Spleen (tissue), 7 donors: Measurements from ENCODE around the gene FTL.

Experiments used
- POLR2AphosphoS5 ChIP-seq, 3 donors: sonication (generic); formaldehyde crosslinking; IDR thresholded peaks; one replicate each; pipeline ENCODE4 v1.5.1; 2017; ENCODE audit warnings: antibody characterized with exemption in 3 of 3
- TF ChIP-seq, protein P1 (sequence below), 11 experiments: fragments of 200-600 bp in 7 of 11; fragments of 450-650 bp in 4 of 11; sonication (generic) in 4 of 11; IDR thresholded peaks in 8 of 11; conservative IDR thresholded peaks in 3 of 11; 1 replicate in 7 of 11; 2 replicates in 4 of 11; pipeline versions ENCODE4 v1.4.0 to v1.8.0; 2016 to 2021; ENCODE audit warnings: antibody characterized with exemption in 11 of 11, inconsistent platforms in 4 of 11, mild to moderate bottlenecking in 1 of 11
- donor health status: DM: no; HTN: no; CAD: no; lungs with moderate emphysema.
- donor health status: DM: no; HTN: no; CAD: no.
- donor health status: DM: no; HTN: no; CAD: no.

DNA sequence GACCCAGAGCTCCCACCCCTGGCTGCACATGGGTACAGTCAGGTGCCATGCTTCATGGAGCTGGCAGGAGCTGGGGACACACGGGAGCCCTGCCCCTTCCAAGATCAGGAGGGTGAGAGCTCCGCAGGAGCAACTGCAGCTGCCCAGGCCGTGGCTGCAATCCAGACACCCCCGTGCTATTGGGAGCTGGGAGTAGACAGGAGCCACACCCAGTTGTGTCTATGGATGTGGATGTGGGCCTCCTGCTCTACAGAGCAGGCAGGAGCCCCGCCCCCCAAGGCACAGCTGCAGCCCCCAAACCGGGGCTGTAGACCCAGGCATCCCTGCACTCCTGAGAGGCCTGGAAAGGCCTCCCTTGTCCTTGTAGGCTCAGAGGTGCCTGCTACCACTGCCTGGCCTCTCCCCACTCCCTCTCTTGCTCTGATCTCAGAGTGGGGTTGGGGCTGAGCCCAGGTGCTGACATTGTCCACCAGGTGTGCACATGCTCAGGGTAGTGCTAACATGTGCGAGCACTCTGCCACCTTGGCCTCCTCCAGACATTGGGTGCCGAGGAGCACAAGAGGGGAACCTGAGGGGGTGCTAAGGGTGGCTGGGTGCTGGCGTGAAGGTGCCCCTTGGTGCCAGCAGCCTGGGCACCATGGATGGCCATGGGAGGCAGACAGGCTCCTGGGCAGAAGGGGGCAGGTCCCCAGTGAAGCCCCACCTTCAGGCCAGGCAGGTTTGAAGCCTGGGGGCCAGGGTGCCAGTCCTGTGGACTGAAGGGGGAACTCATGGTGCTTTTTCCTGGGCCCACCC is 18.4 kb upstream of the FTL start:
- TF ChIP-seq, protein P1, sequence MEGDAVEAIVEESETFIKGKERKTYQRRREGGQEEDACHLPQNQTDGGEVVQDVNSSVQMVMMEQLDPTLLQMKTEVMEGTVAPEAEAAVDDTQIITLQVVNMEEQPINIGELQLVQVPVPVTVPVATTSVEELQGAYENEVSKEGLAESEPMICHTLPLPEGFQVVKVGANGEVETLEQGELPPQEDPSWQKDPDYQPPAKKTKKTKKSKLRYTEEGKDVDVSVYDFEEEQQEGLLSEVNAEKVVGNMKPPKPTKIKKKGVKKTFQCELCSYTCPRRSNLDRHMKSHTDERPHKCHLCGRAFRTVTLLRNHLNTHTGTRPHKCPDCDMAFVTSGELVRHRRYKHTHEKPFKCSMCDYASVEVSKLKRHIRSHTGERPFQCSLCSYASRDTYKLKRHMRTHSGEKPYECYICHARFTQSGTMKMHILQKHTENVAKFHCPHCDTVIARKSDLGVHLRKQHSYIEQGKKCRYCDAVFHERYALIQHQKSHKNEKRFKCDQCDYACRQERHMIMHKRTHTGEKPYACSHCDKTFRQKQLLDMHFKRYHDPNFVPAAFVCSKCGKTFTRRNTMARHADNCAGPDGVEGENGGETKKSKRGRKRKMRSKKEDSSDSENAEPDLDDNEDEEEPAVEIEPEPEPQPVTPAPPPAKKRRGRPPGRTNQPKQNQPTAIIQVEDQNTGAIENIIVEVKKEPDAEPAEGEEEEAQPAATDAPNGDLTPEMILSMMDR (IDR thresholded peaks at IDR 0.05 in 8 of 11, conservative IDR thresholded peaks at IDR 0.05 in 3 of 11), result no peak
- TF ChIP-seq POLR2AphosphoS5 (IDR thresholded peaks at IDR 0.05), result no peak
